ENCODE measurements around the gene SLC25A6.
"Not testable (repeated sequence)": the region's sequence is repeated elsewhere in the genome, so short reads cannot be mapped to it uniquely, and the experiment has no call there.

- TF ChIP-seq, protein P1, sequence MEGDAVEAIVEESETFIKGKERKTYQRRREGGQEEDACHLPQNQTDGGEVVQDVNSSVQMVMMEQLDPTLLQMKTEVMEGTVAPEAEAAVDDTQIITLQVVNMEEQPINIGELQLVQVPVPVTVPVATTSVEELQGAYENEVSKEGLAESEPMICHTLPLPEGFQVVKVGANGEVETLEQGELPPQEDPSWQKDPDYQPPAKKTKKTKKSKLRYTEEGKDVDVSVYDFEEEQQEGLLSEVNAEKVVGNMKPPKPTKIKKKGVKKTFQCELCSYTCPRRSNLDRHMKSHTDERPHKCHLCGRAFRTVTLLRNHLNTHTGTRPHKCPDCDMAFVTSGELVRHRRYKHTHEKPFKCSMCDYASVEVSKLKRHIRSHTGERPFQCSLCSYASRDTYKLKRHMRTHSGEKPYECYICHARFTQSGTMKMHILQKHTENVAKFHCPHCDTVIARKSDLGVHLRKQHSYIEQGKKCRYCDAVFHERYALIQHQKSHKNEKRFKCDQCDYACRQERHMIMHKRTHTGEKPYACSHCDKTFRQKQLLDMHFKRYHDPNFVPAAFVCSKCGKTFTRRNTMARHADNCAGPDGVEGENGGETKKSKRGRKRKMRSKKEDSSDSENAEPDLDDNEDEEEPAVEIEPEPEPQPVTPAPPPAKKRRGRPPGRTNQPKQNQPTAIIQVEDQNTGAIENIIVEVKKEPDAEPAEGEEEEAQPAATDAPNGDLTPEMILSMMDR (conservative IDR thresholded peaks at IDR 0.05), result not testable (repeated sequence)
- not testable (repeated sequence) for TF ChIP-seq ZFX (IDR thresholded peaks at IDR 0.05)
Measured at GRCh38 chrX:1349606-1350005, 42.3 kb downstream of the SLC25A6 start.
